CD4-positive, CD25-positive, alpha-beta regulatory T cell (primary cell): ENCODE data around the gene AGXT. TPM values are rescaled to one million over a fixed set of nuclear protein-coding genes. Genes with fewer than 3 reads are reported as not detected.

Experiments used
- ATAC-seq, 2 donors: fragments of 150-1000 bp; cut with Tn5 transposase; one replicate each; pipeline ENCODE4 v1.10.0; 2021; ENCODE audit warnings: low read depth in 2 of 2, moderate number of reproducible peaks in 2 of 2, moderate library complexity in 1 of 2
- DNase-seq, 3 donors: peaks; one replicate each; pipeline versions ENCODE4 v3.0.0 to v3.0.0-alpha.2; 2012 to 2022; ENCODE audit warnings: mixed read lengths in 1 of 3
- H3K27ac ChIP-seq: one replicate; pipeline ENCODE4 v1.7.0; 2013; ENCODE audit warnings: mild to moderate bottlenecking, low read length; ENCODE audit not compliant: insufficient read depth, poor library complexity, severe bottlenecking
- H3K27me3 ChIP-seq: one replicate; pipeline ENCODE4 v1.7.0; 2013; ENCODE audit warnings: low read length; ENCODE audit not compliant: control insufficient read depth, insufficient read depth
- H3K36me3 ChIP-seq: one replicate; pipeline ENCODE4 v1.7.0; 2013; ENCODE audit warnings: mild to moderate bottlenecking, low read length, moderate library complexity; ENCODE audit not compliant: control insufficient read depth, insufficient read depth
- H3K4me1 ChIP-seq: 2 replicates; pipeline ENCODE4 v1.7.0; 2013; ENCODE audit warnings: mild to moderate bottlenecking, low read length; ENCODE audit not compliant: insufficient read depth, control insufficient read depth, poor library complexity, severe bottlenecking
- H3K4me3 ChIP-seq: one replicate; pipeline ENCODE4 v1.7.0; 2013; ENCODE audit warnings: low read depth, mild to moderate bottlenecking, low read length, moderate library complexity
- H3K9me3 ChIP-seq, 2 experiments: 1 replicate in 1 of 2; 2 replicates in 1 of 2; pipeline ENCODE4 v1.7.0; 2013; ENCODE audit warnings: low read length in 2 of 2, mild to moderate bottlenecking in 1 of 2, moderate library complexity in 1 of 2; ENCODE audit not compliant: control insufficient read depth in 2 of 2
- H3K27ac Mint-ChIP-seq, 3 donors: one replicate each; pipeline ENCODE4 v1.8.0; 2020 to 2022; ENCODE audit warnings: mild to moderate bottlenecking in 3 of 3, mixed read lengths in 3 of 3, moderate library complexity in 2 of 3
- H3K27me3 Mint-ChIP-seq: one replicate; pipeline ENCODE4 v1.8.0; 2022; ENCODE audit warnings: mild to moderate bottlenecking, mixed read lengths
- H3K36me3 Mint-ChIP-seq: one replicate; pipeline ENCODE4 v1.8.0; 2020; ENCODE audit warnings: mixed read lengths
- H3K4me1 Mint-ChIP-seq, 4 donors: one replicate each; pipeline ENCODE4 v1.8.0; 2020 to 2022; ENCODE audit warnings: mixed read lengths in 4 of 4, mild to moderate bottlenecking in 1 of 4
- H3K4me3 Mint-ChIP-seq, 4 donors: one replicate each; pipeline ENCODE4 v1.8.0; 2020 to 2022; ENCODE audit warnings: mild to moderate bottlenecking in 4 of 4, mixed read lengths in 4 of 4, moderate library complexity in 3 of 4
- H3K9me3 Mint-ChIP-seq, 7 donors: one replicate each; pipeline ENCODE4 v1.8.0; 2020 to 2022; ENCODE audit warnings: mixed read lengths in 7 of 7, mild to moderate bottlenecking in 3 of 7, moderate library complexity in 2 of 7
- polyA plus RNA-seq, 4 donors: library from polyadenylated mRNA; unstranded; fragments of 300-500 nt; fragmentation: Illumina TruSeq; gene quantifications; one replicate each; pipeline ENCODE4 v1.2.3, GENCODE V29; 2021
- total RNA-seq: library from RNA; stranded (reverse); gene quantifications from one replicate; pipeline ENCODE4 v1.2.3, GENCODE V29; 2022

Gene AGXT
- total and polyA plus RNA-seq, 5 donors from 2014 or later, result not detected

GRCh38 chr2:240904216-240905175, 35.9 kb downstream of the AGXT start:
- no peaks in the 10 kb centered on the region for H3K36me3 Mint-ChIP-seq
- H3K9me3 Mint-ChIP-seq, result peaks cover 0 to 2% (median 0%) of the 10 kb centered on the region in 7 donors
- Histone ChIP-seq H3K4me1 (no peaks in the 10 kb centered on the region), H3K27ac (no peak overlapping the region), H3K4me3 (no peak overlapping the region), H3K36me3 (no peaks in the 10 kb centered on the region), H3K9me3 (no peaks in the 10 kb centered on the region), H3K27me3 (no peaks in the 10 kb centered on the region)
- H3K27ac Mint-ChIP-seq, result no peak overlapping the region
- no peaks in the 10 kb centered on the region for H3K27me3 Mint-ChIP-seq
- H3K4me3 Mint-ChIP-seq, result no peak overlapping the region
- DNase-seq (no peak), ATAC-seq (no peak)
- no peaks in the 10 kb centered on the region for H3K4me1 Mint-ChIP-seq

DNA sequence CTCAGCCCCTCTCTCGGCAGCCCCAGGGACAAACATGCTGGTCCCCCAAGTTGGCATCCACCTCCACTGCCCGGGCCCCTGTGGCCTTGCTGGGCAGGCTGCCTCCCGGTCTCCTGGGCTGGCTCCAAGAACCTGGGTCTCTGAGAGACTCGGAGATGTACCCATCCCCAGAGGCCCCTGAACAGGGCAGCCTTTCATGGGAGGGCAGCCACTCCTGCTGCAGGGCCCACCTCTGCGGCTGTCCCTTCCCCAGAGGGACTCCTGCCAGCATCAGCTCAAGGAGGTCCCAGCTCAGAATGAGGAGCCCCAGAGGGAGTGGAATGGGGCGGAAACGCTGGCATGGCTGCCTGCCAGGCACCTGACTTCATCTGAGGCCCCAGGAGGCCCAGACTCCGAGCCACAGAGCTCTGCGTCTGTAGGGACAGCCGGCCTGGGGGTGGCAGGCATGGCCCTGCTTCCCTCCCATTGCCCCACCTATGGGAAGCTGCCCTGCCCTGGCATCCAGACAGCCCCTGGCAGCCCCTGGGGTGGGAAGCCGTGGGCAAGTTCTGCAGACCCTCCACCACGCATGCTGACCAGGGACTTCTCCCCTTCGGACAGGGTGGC, 36.7 kb downstream of the AGXT start:
- Mint-ChIP-seq H3K27me3 (no peaks in the 10 kb centered on the region), H3K9me3 (peaks cover 0 to 2% (median 0%) of the 10 kb centered on the region in 7 donors), H3K4me3 (no peak overlapping the region), H3K27ac (no peak overlapping the region), H3K36me3 (no peaks in the 10 kb centered on the region), H3K4me1 (no peaks in the 10 kb centered on the region)
- Histone ChIP-seq H3K9me3 (no peaks in the 10 kb centered on the region), H3K27ac (no peak overlapping the region), H3K4me1 (no peaks in the 10 kb centered on the region), H3K4me3 (no peak overlapping the region), H3K27me3 (no peaks in the 10 kb centered on the region), H3K36me3 (no peaks in the 10 kb centered on the region)
- ATAC-seq (no peak), DNase-seq (no peak)

DNA sequence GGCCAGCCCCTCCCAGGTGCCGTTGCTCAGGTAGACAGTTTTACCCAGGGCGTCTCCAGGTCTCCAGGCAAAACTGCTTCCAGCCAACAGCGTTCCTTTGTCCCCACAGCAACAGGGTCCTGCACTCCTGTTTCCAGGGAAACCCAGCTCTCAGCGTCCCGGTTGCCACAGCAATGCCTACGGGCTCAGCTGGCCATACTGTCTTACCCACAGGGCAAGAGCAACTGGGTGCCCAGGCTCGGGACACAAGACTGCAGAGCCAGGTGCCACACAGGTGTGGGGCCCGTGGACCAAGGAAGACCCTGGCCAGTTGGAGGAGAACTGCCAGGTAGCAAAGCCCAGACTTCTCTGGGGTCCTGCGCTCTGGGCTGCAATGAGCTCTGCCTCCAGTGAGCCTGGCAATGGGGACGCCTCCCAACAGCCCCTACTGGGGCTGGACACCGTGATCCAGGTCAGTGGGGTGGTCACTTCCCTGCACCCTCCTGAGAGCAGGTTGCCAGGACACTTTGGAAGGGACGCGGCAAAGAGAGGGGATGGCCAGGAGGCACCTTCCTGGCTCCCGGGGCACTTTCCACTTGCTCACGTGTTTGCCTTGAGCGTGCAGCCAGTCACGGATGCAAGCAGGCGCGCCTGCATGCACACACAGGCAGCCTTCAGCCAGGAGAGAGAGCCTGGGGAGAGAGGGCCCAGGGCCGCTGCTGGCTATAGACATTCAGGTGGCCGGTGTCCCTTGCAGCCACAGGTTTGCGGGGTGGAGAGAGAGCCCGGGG, 37.7 kb downstream of the AGXT start, which contains the start of gene CROCC2:
Gene CROCC2, plus strand, starts transcription at position 196 of the 770 bp plus-strand sequence. Its CDS starts 178 bp downstream, at position 374.
- no peak for ATAC-seq
- H3K4me3 ChIP-seq, result no peak within 1 kb of the TSS
- H3K27ac ChIP-seq, result no peak within 1 kb of the TSS
- H3K9me3 ChIP-seq, result no peaks in the 10 kb centered on the region
- no peaks in the 10 kb centered on the region for H3K36me3 ChIP-seq
- H3K27ac Mint-ChIP-seq, result no peak within 1 kb of the TSS
- peaks cover 0 to 2% (median 0%) of the 10 kb centered on the region in 7 donors for H3K9me3 Mint-ChIP-seq
- H3K36me3 Mint-ChIP-seq, result no peaks in the 10 kb centered on the region
- H3K4me1 Mint-ChIP-seq, result no peaks in the 10 kb centered on the region
- H3K27me3 ChIP-seq, result no peaks in the 10 kb centered on the region
- H3K4me1 ChIP-seq, result no peaks in the 10 kb centered on the region
- DNase-seq, result no peak
- peaks cover 6% of the 10 kb centered on the region for H3K27me3 Mint-ChIP-seq
- H3K4me3 Mint-ChIP-seq, result no peak within 1 kb of the TSS

DNA sequence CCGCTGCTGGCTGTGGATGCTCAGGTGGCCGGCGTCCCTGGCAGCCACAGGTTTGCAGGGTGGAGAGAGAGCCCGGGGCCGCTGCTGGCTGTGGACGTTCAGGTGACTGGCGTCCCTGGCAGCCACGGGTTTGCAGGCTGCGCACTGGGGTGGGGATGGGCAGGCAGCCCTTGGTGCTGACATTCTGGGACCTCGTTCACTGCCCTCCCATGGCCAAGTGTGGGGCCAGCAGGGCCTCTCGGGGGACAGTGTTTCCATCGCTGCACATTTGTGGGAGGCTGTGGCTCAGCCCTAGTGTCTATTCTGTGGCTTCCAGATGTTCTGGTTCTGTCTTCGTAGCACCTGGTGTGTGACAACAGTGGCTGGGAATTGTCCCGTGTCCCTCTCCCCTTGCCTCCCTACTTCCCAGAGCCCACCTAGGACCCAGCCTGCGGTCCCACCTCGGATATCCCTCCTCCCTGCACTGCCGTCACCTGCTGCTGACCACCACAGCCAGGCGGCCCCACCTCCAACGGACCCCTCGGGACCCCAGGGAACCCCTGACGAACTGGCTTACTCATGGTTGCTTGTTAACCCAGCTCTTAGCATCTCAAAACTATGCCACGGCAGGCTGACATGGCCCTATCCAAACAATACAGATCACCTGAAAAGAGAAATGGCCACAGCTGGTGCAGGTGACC, 38.4 kb downstream of the AGXT start:
- H3K36me3 ChIP-seq, result no peaks in the 10 kb centered on the region
- Mint-ChIP-seq H3K4me3 (no peak overlapping the region), H3K9me3 (peaks cover 0 to 2% (median 0%) of the 10 kb centered on the region in 7 donors), H3K27me3 (peaks cover 13% of the 10 kb centered on the region), H3K27ac (no peak overlapping the region), H3K4me1 (no peaks in the 10 kb centered on the region), H3K36me3 (no peaks in the 10 kb centered on the region)
- H3K9me3 ChIP-seq, result no peaks in the 10 kb centered on the region
- no peaks in the 10 kb centered on the region for H3K27me3 ChIP-seq
- ATAC-seq (no peak), DNase-seq (no peak)
- no peak overlapping the region for H3K27ac ChIP-seq
- no peak overlapping the region for H3K4me3 ChIP-seq
- no peaks in the 10 kb centered on the region for H3K4me1 ChIP-seq

- no peak for DNase-seq
- H3K9me3 Mint-ChIP-seq, result no peaks in the 10 kb centered on the region
Measured at GRCh38 chr2:240909216-240909974, 40.8 kb downstream of the AGXT start.

DNA sequence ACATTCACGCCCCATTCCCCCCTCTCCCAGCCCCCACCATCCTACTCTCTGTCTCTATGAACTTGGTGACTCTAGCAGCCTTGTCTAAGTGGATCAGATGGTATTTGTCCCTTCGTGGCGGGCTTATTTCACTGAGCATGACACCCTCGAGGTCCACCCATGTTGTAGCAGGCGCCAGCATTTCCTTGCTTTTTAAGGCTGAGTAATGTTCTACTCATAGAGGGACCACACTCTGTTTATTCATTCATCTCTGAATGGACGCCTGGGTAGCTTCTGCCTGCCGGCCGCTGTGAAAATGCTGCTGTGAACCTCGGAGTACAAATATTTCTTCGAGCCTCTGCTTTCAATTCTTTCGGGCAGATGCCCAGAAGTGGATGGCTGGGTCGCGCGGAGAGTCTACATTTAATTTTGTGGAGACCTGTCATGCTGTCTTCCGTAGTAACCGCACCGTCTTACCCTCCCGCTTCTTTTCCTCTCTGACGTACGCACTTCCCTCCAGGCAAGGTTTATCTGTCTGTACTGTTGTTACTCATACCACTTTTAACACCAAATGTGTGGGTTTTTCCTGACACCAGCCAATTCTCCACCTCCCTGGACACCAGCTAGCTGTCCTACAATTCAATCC, 43.1 kb downstream of the AGXT start:
- Mint-ChIP-seq H3K27me3 (peaks cover 13% of the 10 kb centered on the region), H3K4me3 (no peak overlapping the region), H3K27ac (no peak overlapping the region), H3K36me3 (no peaks in the 10 kb centered on the region), H3K9me3 (no peaks in the 10 kb centered on the region), H3K4me1 (peaks cover 0 to 5% (median 1%) of the 10 kb centered on the region in 4 donors)
- no peak overlapping the region for H3K4me3 ChIP-seq
- DNase-seq (no peak), ATAC-seq (no peak)
- H3K4me1 ChIP-seq, result no peaks in the 10 kb centered on the region
- H3K9me3 ChIP-seq, result no peaks in the 10 kb centered on the region
- no peaks in the 10 kb centered on the region for H3K27me3 ChIP-seq
- H3K27ac ChIP-seq, result no peak overlapping the region
- no peaks in the 10 kb centered on the region for H3K36me3 ChIP-seq

More at GRCh38 chr2:240909216-240909974, 40.8 kb downstream of the AGXT start:
- H3K27me3 Mint-ChIP-seq, result peaks cover 13% of the 10 kb centered on the region
- Histone ChIP-seq H3K27me3 (no peaks in the 10 kb centered on the region), H3K9me3 (no peaks in the 10 kb centered on the region), H3K27ac (no peak overlapping the region), H3K36me3 (no peaks in the 10 kb centered on the region), H3K4me3 (no peak overlapping the region), H3K4me1 (no peaks in the 10 kb centered on the region)
- no peak for ATAC-seq
- H3K36me3 Mint-ChIP-seq, result no peaks in the 10 kb centered on the region
- no peak overlapping the region for H3K4me3 Mint-ChIP-seq
- H3K4me1 Mint-ChIP-seq, result peaks cover 0 to 5% (median 0%) of the 10 kb centered on the region in 4 donors
- no peak overlapping the region for H3K27ac Mint-ChIP-seq
